Stimulated activated naive B cell treated with anti-CD40 and anti-IgM and Interleukin-4, amounts not matched to agents 10 μg/mL and 1 μg/mL and 100 μg/mL, for 72 hours (primary cell): ENCODE data around the gene CRLF1.

Experiments used
- ATAC-seq, 2 donors: fragments of 150-1000 bp; cut with Tn5 transposase; replicated peaks; 2 replicates each; pipeline ENCODE4 v1.10.0; 2021; ENCODE audit warnings: moderate library complexity in 1 of 2
- DNase-seq: peaks from one replicate; pipeline ENCODE4 v3.0.0; 2021
- H3K27ac Mint-ChIP-seq: one replicate; pipeline ENCODE4 v1.8.0; 2022; ENCODE audit warnings: mild to moderate bottlenecking, mixed read lengths
- H3K27me3 Mint-ChIP-seq, 2 donors: one replicate each; pipeline ENCODE4 v1.8.0; 2022; ENCODE audit warnings: mixed read lengths in 2 of 2
- H3K36me3 Mint-ChIP-seq, 2 donors: one replicate each; pipeline ENCODE4 v1.8.0; 2022; ENCODE audit warnings: mixed read lengths in 2 of 2, mild to moderate bottlenecking in 1 of 2
- H3K4me1 Mint-ChIP-seq, 2 donors: one replicate each; pipeline ENCODE4 v1.8.0; 2022; ENCODE audit warnings: mixed read lengths in 2 of 2, mild to moderate bottlenecking in 1 of 2
- H3K4me3 Mint-ChIP-seq, 2 donors: one replicate each; pipeline ENCODE4 v1.8.0; 2022; ENCODE audit warnings: mild to moderate bottlenecking in 2 of 2, mixed read lengths in 2 of 2, moderate library complexity in 1 of 2
- H3K9me3 Mint-ChIP-seq, 2 donors: one replicate each; pipeline ENCODE4 v1.8.0; 2022; ENCODE audit warnings: mixed read lengths in 2 of 2, mild to moderate bottlenecking in 1 of 2

Gene CRLF1

DNA sequence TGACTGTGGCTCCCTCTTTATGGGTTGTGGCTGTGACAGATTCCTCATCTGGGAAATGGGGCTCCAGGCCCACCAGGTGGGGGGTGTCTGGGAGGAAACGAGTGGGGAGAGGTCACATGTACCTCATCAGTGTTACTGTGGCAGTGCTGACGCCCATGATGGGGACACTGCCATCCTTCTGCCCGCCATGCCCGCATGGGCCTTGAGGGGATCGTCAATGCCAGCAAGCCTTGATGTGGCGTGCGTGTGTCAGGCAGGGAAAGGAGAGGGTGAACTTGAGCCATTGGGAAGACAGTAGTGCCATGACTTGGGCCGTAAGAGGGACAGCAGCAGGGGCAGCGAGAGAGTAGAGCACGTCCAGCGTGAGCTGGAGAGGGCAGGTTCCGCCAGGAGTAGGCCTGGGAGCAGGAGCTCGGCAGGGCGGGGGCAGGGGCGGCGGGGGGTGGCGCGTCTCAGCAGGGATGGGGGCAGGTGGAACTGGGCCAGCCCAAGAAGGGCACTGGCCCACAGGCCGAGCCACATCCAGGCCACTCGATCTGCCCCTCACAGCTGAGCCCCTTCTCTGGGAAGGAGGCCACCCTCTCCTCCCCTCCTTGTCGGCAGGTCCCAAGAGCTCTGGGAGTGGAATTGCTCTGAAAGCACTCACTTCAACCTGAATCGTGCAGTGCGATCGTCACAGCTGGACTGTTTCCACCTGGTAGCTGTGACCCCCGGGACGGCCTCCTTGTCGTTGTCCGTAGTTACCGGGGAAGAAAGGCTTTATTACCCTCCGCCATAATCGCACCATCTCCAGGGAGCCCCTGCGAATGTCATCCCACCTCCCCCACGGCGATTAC, 40.2 kb upstream of the CRLF1 start:
- Mint-ChIP-seq H3K4me1 (peaks cover 32 to 37% of the 10 kb centered on the region in 2 donors), H3K36me3 (peaks cover 11 to 29% of the 10 kb centered on the region in 2 donors), H3K4me3 (no peak overlapping the region), H3K9me3 (peaks cover 0 to 3% of the 10 kb centered on the region in 2 donors), H3K27me3 (no peaks in the 10 kb centered on the region), H3K27ac (no peak overlapping the region)
- ATAC-seq (no peak), DNase-seq (no peak)

DNA sequence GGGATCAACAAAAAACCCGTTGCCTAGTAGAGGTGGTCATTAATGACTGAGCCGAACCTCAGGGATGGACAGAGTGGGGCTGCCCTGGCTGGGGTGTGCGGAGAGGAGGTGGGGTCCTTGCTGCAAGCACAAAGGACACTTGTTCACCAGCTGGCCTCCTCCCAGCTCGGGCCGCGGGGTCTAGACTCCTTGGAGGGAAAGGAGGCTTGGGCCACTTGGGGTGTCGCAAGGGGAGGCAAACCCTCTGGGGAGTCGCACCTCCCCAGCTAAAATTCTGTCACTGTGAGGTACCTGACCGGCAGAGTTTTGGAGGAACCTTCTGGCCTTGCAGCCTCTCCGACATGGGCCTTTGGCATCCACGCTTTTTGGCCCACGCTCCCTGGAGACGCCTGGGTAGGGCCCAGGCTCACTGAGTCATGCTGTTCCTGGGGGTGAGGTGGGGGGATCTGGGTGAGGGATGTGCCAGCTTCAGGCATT, 38.5 kb upstream of the CRLF1 start:
- no peaks in the 10 kb centered on the region for H3K27me3 Mint-ChIP-seq
- peaks cover 0 to 3% of the 10 kb centered on the region in 2 donors for H3K9me3 Mint-ChIP-seq
- DNase-seq: no peak
- no peak overlapping the region for H3K27ac Mint-ChIP-seq
- no peak for ATAC-seq
- no peak overlapping the region for H3K4me3 Mint-ChIP-seq
- peaks cover 29 to 31% of the 10 kb centered on the region in 2 donors for H3K4me1 Mint-ChIP-seq
- H3K36me3 Mint-ChIP-seq: peaks cover 7 to 29% of the 10 kb centered on the region in 2 donors

DNA sequence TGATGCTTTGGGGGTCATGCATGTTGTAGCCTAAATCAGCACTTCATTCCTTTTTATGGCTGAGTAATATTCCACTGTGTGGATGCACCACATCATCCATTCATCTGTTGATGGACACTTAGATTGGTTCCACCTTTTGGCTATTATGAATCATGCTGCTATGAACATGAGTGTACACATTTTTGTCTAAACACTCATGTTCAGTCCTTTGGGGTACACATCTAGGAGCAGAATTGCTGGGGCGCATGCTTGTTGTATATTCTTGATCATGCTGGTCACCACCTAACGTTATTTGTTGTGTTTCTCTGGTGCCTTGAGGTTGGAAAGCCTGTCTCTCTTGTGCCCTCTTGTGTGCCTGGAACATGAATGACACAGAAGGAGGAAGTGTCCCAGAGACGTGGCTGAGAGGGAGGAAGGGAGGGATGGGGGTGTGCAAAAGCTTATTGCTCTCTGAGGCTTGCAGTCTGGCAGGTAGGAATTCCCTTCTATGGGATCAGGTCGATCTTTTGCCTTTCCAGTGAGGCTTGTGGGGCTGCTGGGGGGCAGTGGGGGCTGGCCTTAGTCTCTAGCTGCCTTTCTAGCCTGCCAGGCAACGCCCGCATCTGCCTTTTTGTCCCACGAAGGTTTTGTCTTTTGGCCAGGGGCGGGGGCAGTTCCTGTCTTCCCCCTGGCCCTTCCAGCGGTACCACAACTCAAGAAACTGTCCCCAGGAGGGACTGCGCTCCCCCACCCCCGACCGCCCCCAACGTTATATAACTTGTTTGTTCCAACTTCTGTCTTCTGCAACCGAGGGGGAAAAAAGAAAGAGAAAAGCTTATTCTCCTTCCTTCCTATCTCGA, 37.8 kb upstream of the CRLF1 start:
- H3K27ac Mint-ChIP-seq: no peak overlapping the region
- no peak for DNase-seq
- peaks cover 0 to 3% of the 10 kb centered on the region in 2 donors for H3K9me3 Mint-ChIP-seq
- H3K4me1 Mint-ChIP-seq: peaks cover 25 to 30% of the 10 kb centered on the region in 2 donors
- peak; percentile 83 to 87 for ATAC-seq
- H3K36me3 Mint-ChIP-seq: peaks cover 6 to 22% of the 10 kb centered on the region in 2 donors
- H3K27me3 Mint-ChIP-seq: no peaks in the 10 kb centered on the region
- H3K4me3 Mint-ChIP-seq: peak overlapping the region in 1 of 2 donors; percentile 21

DNA sequence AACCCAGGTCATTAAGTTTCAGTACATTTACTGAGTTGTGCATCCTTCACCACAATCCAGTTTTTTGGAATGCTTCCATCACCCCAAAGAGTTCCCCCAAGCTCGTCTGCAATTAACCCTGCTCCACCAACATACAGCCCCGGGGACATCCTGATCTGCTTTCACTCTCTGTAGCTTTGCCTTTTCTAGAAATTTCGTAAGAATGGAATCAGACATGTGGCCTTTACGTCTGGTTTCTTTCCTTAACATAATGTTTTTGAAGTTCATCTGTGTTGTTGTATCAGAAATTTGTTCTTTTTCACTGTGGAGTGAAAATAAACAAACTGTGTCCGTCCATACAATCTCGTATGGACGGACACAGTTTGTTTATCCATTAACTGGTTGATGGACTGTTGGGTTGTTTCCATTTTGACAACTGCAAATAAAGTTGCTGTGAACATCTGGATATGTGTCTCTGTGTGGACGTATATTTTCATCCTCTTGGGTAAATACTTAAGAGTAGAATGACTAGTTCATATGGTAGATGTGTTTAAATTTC, 33.2 kb upstream of the CRLF1 start:
- ATAC-seq (no peak), DNase-seq (no peak)
- Mint-ChIP-seq H3K27me3 (peaks cover 1 to 2% of the 10 kb centered on the region in 2 donors), H3K27ac (no peak overlapping the region), H3K36me3 (peaks cover 4 to 13% of the 10 kb centered on the region in 2 donors), H3K4me1 (peaks cover 30 to 47% of the 10 kb centered on the region in 2 donors), H3K4me3 (no peak overlapping the region), H3K9me3 (peaks cover 0 to 7% of the 10 kb centered on the region in 2 donors)

DNA sequence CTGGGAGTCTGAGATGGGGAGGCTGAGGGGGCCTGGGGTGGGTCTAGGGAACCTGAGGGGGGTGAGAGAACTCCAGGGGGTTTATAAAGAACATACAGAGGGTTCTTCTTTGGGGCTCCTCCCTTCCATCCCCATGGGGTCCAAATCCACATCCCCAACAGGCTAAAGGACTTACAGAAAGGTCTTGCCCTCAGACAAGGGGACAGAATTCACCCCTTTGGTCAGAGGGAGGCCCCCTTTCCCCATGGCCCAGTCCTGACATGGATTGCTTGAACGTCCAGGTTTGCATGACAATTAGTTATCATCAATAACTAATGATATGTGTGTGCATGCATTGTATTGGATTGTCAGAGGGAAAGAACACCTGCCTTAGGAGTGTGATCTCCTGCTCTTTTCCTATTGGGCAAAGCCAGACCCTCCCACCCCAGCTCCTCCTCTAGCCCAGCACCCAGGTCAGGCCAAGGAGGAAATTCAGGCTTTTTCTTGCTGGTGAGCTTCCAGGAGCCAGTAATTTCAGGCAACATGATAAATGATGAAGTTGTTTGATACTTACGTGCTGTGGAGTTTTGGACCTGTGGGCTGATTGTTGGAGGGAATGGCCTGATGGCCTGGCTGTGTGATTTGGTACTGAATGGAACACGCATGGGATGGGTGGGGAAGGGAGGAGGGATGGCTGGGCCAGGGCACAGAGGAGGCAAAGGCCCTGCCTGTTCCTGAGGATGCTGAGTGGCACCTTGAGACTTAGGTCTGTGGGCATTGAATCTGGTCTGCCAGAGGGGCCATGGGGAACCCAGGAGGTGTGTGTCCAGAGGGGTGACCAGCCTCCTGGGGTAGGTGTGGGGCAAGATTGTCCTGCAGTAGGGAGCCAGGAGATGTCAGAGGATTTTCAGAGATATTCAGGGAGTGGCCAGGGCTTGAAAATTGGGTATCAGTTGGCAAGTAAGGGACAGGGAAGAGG, 31.4 kb upstream of the CRLF1 start:
- H3K27me3 Mint-ChIP-seq: peaks cover 10 to 14% of the 10 kb centered on the region in 2 donors
- H3K9me3 Mint-ChIP-seq: peaks cover 0 to 4% of the 10 kb centered on the region in 2 donors
- DNase-seq: no peak

DNA sequence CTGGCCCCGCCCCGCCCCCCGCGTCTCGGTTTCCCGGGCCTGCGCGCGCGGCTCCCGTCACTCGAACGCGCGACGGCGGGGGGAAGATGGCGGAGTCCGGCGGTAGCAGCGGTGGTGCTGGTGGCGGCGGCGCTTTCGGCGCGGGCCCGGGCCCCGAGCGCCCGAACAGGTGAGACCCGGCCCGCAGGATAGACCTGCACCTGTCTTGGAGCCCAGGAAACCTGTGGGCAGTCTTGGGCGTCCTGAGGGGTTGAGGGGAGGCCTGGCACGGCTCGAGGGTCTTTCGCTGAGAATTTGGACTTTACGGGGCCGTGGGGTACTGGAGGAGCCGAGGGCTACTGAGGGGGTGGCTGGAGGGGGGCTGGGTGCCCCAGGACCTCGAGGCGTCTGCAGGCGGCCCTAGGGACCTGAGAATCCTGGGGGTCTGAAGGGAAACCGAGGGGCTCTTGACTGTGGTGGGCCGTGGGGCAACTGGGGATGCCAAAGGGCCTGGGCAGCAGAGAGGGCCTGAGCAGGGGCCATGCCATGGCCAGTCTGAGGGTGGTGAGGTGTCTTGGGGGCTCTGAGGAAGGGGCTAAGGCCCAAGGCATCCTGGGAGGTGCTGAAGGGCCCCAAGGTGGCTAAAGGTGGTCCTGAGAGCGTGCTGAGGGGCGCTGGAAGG, 30.5 kb upstream of the CRLF1 start, which contains the start of gene KLHL26:
Gene KLHL26, plus strand, starts transcription at position 60 of the 661 bp plus-strand sequence. Its CDS starts 27 bp downstream, at position 87.
- Mint-ChIP-seq H3K9me3 (peaks cover 0 to 4% of the 10 kb centered on the region in 2 donors), H3K27me3 (peaks cover 10 to 14% of the 10 kb centered on the region in 2 donors), H3K27ac (peak within 1 kb of the TSS; percentile 95), H3K36me3 (peaks cover 4 to 5% of the 10 kb centered on the region in 2 donors), H3K4me3 (peak within 1 kb of the TSS; percentile 94 to 98), H3K4me1 (peaks cover 24 to 37% of the 10 kb centered on the region in 2 donors)
- ATAC-seq: no peak
- DNase-seq: no peak

More for the DNA sequence above, 31.4 kb upstream of the CRLF1 start:
- H3K36me3 Mint-ChIP-seq: peaks cover 4 to 6% of the 10 kb centered on the region in 2 donors
- ATAC-seq: no peak
- H3K27ac Mint-ChIP-seq: peak overlapping the region; percentile 95
- peaks cover 24 to 37% of the 10 kb centered on the region in 2 donors for H3K4me1 Mint-ChIP-seq
- H3K4me3 Mint-ChIP-seq: peak overlapping the region; percentile 94 to 98

DNA sequence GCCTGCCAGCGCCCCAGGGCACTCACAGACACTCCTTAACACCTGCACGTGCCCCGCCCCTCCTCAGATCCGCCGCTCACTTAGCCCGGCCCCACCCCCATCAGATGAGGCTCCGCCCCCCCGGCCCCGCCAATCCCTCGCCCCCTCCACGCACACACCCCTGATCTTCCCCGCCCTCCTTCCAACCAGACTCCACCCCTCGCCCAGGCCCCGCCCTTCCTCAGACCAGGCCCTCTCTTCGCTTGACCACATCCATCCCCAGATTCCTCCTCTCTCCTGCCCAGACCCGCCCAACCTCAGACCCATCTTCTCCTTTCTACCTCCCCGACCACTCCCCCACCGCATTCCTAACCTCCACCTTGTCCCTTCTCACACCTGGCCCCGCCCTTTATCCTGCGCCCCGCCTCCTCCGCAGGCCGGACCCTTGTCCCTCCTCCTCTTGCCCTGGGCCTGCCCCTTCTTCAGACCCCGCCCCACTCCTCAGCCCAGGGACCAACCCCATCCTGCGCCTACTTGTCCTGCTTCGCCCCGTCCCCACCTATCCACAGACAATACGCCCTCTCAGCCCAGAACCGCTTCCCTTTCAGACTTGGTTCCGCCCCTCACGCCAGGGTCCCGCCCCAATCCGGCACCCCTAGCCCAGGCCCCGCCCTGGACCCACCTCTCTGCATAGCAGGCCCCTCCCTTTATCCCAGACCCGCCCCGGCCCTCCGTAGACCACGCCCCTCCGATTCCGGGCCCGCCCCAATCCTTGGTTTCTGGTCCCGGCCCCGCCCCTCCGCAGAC, 29.8 kb upstream of the CRLF1 start:
- Mint-ChIP-seq H3K9me3 (peaks cover 0 to 4% of the 10 kb centered on the region in 2 donors), H3K27me3 (peaks cover 10 to 14% of the 10 kb centered on the region in 2 donors), H3K4me1 (peaks cover 24 to 37% of the 10 kb centered on the region in 2 donors), H3K36me3 (peaks cover 3 to 4% of the 10 kb centered on the region in 2 donors), H3K4me3 (peak overlapping the region; percentile 94 to 98), H3K27ac (peak overlapping the region; percentile 95)
- ATAC-seq: peak; percentile 89 to 92
- peak; percentile 96 for DNase-seq

DNA sequence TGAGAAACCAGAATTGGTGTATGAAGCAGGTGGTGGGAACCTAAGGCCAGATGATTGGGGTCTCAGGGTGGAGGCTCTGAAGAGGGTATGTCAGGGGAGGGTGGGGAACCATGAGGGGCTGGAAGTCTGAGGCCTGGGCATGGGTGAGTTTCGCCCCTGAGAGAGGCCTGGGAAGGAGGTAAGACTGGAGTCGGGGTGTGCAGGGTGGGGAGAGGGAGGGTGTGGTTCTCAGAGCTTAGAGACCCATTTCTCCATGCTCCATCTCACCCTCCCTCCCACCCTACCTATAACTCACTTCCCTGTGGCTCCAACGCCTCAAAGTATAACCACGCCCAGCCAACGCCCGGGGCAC, 29.2 kb upstream of the CRLF1 start:
- Mint-ChIP-seq H3K36me3 (peaks cover 3 to 4% of the 10 kb centered on the region in 2 donors), H3K27me3 (peaks cover 10 to 14% of the 10 kb centered on the region in 2 donors), H3K9me3 (peaks cover 0 to 4% of the 10 kb centered on the region in 2 donors), H3K4me1 (peaks cover 24 to 37% of the 10 kb centered on the region in 2 donors), H3K27ac (peak overlapping the region; percentile 95), H3K4me3 (peak overlapping the region; percentile 94 to 98)
- DNase-seq (no peak), ATAC-seq (no peak)

DNA sequence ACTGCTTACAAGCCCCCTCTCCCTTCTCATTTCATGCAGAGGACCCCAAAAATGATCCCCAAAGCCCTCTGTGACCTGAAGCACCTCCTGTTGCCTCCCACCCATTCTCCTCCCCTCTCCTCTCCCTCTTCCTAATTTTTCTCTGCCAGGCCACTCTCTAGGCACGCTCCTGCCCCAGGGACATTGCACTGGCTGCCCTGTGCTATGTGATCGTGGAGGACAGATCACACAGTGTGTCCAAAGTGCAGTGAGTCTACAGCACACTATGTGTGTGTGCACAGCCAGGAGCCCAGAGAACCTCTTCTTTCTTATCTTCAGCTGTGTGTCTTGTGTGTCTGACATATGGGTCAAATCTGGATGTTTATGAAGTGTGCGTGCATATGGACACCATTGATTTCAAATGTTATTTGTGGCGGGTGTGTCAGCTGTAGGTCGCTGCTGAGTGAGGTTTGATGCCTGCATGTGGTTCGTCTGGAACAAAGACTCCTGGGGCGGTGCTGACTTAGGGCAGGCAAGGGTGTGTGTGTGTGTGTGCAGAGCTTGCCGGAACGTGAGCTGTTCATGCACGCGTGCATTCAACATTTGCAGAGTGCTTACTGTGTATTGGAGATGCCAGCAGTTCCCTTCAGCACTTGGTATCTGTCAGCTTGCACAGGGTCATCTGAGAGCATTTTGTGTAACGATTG, 28.2 kb upstream of the CRLF1 start:
- ATAC-seq: no peak
- Mint-ChIP-seq H3K27me3 (peaks cover 15 to 19% of the 10 kb centered on the region in 2 donors), H3K36me3 (peaks cover 3 to 4% of the 10 kb centered on the region in 2 donors), H3K27ac (peak overlapping the region; percentile 1), H3K4me3 (no peak overlapping the region), H3K9me3 (peaks cover 0 to 4% of the 10 kb centered on the region in 2 donors), H3K4me1 (peaks cover 23 to 33% of the 10 kb centered on the region in 2 donors)
- DNase-seq: no peak

DNA sequence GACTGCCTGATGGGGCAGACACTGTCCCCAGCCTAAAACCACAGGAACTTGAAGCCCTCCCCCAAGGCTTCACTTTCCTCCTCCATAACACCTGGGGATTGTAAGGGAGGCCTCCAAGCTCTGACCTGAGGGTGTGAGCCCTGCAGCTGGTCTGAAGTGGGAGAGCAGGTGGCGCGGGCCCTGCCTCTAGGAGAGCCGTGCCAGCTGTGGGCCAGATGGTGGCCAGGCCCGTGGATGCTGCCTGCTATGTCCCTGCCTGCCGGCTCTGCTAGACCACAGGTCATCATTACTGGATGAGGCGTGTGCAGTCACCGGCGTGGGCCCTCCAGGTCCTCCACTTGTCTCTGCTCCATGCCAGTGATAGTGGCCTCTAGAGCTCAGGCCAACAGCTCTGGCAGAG, 26.7 kb upstream of the CRLF1 start:
- DNase-seq: no peak
- Mint-ChIP-seq H3K4me3 (no peak overlapping the region), H3K36me3 (peaks cover under 1 to 2% of the 10 kb centered on the region in 2 donors), H3K27me3 (peaks cover 17 to 29% of the 10 kb centered on the region in 2 donors), H3K27ac (no peak overlapping the region), H3K4me1 (peaks cover 20 to 28% of the 10 kb centered on the region in 2 donors), H3K9me3 (peaks cover 0 to 4% of the 10 kb centered on the region in 2 donors)
- no peak for ATAC-seq

DNA sequence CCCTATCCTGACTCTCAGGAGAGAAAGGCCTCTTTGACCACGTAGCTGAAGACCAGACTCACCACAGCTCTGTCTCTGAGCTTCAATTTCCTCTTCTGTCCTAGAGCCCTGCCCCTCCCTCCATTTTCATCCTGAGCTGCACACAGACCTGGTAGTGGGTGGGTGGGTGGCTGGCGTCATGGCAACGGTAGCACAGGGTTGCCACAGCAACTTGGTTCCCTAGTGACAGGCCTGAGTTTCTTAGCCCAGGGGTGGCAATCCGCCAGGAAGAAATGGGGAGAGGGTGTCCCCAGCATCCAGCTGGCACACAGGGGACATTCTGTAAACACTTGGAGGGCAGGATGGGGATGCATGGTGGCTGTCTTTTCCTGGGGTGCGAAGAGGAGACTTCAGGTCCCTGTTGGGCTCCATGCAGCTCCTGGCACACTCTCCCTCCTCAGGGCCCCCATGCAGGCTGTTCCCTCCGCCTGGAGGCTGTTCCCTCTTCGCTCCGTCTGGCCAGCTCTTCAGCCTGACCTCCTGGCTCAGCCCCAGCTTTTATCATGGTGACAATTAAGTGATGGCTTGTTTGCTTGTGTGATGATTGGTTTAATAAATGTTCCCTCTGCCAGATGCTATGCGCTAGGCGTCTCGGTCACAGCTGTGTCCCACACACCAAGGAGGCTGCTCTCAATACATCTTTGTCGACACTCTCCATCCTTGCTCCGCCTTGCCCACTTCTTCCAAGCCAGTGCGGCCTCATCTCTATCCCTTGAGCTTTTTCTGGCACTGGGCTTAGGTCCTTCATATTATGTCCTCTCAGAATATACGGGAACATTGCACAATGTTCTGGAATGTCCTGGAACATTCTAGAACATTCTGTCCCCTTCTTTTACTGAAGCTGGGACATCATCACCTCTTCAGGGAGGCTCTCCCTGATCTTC, 22.8 kb upstream of the CRLF1 start:
- H3K9me3 Mint-ChIP-seq: peaks cover 0 to 3% of the 10 kb centered on the region in 2 donors
- H3K27me3 Mint-ChIP-seq: peaks cover 12 to 25% of the 10 kb centered on the region in 2 donors
- DNase-seq: no peak
- peaks cover 0 to 2% of the 10 kb centered on the region in 2 donors for H3K4me1 Mint-ChIP-seq
- H3K27ac Mint-ChIP-seq: no peak overlapping the region
- H3K4me3 Mint-ChIP-seq: no peak overlapping the region
- ATAC-seq: no peak
- H3K36me3 Mint-ChIP-seq: peaks cover 0 to 2% of the 10 kb centered on the region in 2 donors
